Frontal cortex (tissue), 4 donors: ENCODE measurements around the gene SEC16A. TPM values are rescaled to one million over a fixed set of nuclear protein-coding genes. Genes with fewer than 3 reads are reported as not detected.

Source experiments
- DNase-seq, 2 donors: peaks; one replicate each; pipeline ENCODE4 v3.0.0; 2012; ENCODE audit warnings: low spot score in 2 of 2
- FAIRE-seq: peaks from 2 replicates; lab custom pipeline; 2012; peaks lifted over from hg19 to GRCh38; lab: Jason Lieb, UNC
- small RNA-seq: library from RNA; depleted of rRNA; stranded (forward); fragments of <200 nt; gene quantifications from one replicate; pipeline ENCODE3, GENCODE V24; 2014
- total RNA-seq: library from RNA; depleted of rRNA; stranded (reverse); fragments of >200 nt; gene quantifications from one replicate; pipeline ENCODE4 v1.2.3, GENCODE V29; 2014
- donor health status: control.
- donor health status: control.
- donor health status: control.

The SEC16A gene
- total RNA-seq, 1 donor from 2014 or later: 9.0 TPM

GRCh38 chr9:136394312-136395019 is 88.4 kb downstream of the SEC16A start:
- DNase-seq (no peak), FAIRE-seq (no peak)

GRCh38 chr9:136393531-136393930 is 89.3 kb downstream of the SEC16A start:
- no peak for DNase-seq
- FAIRE-seq: no peak

GRCh38 chr9:136392538-136393449 is 90.0 kb downstream of the SEC16A start:
- DNase-seq: no peak
- no peak for FAIRE-seq

GRCh38 chr9:136391737-136392537 is 90.9 kb downstream of the SEC16A start:
- FAIRE-seq (no peak), DNase-seq (no peak)

Small RNA genes within 50 kb of the gene (small RNA-seq; reads per million reads assigned to genes)
- not detected for gene MIR4673

Other genes with a start within 250 kb of the SEC16A start
- 8.2 TPM for gene QSOX2, start 237.2 kb downstream of the SEC16A start, total RNA-seq
- 0.41 TPM for gene CCDC187, start 178.9 kb downstream of the SEC16A start, total RNA-seq
- 71.7 TPM for gene GPSM1, start 155.5 kb downstream of the SEC16A start, total RNA-seq
- gene DNLZ, start 119.3 kb downstream of the SEC16A start, total RNA-seq: 9.0 TPM
- gene CARD9, start 109.4 kb downstream of the SEC16A start, total RNA-seq: 0.41 TPM
- gene SNAPC4, start 82.9 kb downstream of the SEC16A start, total RNA-seq: 5.7 TPM
- gene ENTR1, start 72.4 kb downstream of the SEC16A start, total RNA-seq: 20.0 TPM
- gene PMPCA, start 72.4 kb downstream of the SEC16A start, total RNA-seq: 26.1 TPM
- gene INPP5E, start 43.2 kb downstream of the SEC16A start, total RNA-seq: 10.2 TPM
- 15.9 TPM for gene NOTCH1, start 63.0 kb upstream of the SEC16A start, total RNA-seq
- 12.6 TPM for gene EGFL7, start 179.9 kb upstream of the SEC16A start, total RNA-seq
- gene AGPAT2, start 204.4 kb upstream of the SEC16A start, total RNA-seq: 1.2 TPM
- gene DIPK1B, start 229.5 kb upstream of the SEC16A start, total RNA-seq: 26.9 TPM